Measurements from ENCODE around the gene LRP2.

- TF ChIP-seq CTCF (IDR thresholded peaks at IDR 0.05), result no peak
- TF ChIP-seq POLR2A (IDR thresholded peaks at IDR 0.05), result no peak
These were observed 178.3 kb downstream of the LRP2 start for GRCh38 chr2:169184074-169184473.
